Stimulated activated CD4-positive, alpha-beta T cell treated with anti-CD3 and anti-CD28 coated beads, Interleukin-4, amount 100 ng/mL, for 24 hours (primary cell): ENCODE results near the gene SHISAL1.

Experiments used
- DNase-seq: peaks from one replicate; pipeline ENCODE4 v3.0.0-alpha.2; 2020

The SHISAL1 gene

DNA sequence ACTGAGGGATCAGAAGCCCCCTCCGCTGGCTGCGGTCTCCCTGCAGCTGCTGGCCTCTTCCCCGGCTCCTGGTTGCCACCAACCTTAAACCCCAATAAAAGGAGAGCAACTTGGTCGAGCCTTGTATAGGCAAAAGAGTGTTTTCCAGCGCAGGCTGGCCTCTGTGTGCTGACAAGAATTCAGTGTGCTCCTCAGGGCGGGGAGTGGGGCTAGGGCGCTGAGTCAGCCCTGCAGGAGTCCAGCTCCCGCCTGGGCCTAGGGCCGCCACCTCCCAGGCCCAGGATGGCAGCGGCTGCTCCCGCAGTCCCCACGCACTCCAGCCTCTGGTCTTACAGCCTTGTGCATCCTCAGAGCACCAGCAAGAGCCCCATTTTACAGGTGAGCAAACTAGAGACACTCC is at the start of gene SHISAL1:
Gene SHISAL1, minus strand, starts transcription at position 186 of the 400 bp plus-strand sequence. CDS start 12,006 bp downstream, outside the sequence.
- no peak for DNase-seq

- no peak for DNase-seq
Observed at GRCh38 chr22:44361391-44362126, 48.8 kb upstream of the SHISAL1 start.

DNA sequence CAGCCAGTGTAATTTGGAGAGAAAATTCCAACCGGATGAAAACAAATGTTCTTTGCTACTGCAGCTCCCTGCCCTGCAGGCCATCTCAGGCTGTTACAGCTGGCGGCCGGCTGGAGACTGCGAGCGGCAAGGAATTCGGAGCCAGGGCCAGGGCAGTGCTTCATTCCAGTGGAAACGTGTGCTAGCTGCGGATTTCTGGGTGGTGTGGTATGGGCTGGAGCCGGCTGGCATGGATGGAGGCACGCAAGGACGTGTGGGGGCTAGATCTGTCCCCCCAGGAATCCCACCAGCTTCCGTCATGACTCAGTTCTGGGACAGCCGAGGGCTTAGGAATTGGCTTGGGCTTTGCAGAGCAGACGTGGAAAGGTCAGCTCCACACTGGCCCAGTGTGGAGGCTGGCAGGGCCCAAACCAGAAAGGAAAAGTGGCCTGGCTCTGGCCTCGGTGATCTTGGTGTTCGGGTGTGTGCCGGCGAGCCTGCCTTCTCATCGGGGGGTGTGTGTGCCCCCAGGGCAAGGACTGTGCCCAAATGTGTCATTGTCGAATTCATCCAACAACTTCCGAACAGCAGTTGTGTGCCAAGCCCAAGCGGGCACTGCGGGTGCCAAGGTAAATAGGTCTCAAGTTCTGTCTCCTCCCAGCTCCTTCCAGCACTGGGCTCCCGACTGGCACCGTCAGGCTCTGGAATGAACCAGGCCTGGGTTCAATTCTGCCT is 48.1 kb upstream of the SHISAL1 start:
- DNase-seq = no peak

DNA sequence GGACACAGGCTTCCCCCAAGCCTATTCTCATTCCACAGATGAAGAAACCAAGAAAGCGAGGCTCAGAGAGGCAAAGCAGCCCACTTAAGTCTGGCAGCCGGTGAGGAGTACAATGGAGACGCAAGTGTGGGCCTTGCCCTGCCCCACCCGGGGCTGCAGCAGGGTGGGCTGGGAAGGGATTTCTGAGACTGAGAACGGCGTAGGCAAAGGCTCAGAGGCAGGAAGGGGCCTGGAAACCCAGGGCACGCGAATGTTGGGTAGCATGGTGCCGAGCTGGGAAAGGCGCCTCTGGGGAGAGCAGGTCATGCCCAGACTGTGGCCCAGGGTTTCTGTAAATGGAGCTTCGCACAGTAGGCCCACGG is 47.5 kb upstream of the SHISAL1 start:
- no peak for DNase-seq

- DNase-seq = no peak
Observed at GRCh38 chr22:44359496-44360110, 46.9 kb upstream of the SHISAL1 start.

GRCh38 chr22:44358709-44359440 is 46.1 kb upstream of the SHISAL1 start:
- DNase-seq = no peak

DNA sequence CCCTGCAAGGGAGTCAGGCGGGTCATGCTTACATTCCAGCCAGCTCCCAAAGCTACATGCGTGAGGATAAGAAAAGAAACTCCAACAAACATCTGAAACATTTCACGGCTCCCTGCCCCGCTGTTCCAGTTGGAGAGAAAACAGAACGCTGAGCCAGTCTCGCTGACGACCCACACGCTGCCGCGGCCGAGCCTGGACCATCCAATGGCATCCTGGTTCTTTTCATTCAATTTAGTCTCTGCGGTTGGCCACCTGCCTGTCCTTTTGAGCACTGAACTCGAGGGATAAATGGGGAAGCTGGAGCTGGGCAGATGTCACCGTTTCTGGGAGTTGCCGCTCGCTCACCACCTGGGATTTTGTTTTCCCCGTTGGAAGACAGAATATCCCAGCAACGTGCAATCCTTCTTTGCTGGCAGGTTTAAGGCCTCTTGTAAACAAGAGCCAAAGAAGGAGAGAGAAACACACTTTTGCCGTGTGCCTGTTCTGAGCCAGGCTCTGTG is 45.3 kb upstream of the SHISAL1 start:
- DNase-seq = no peak

DNA sequence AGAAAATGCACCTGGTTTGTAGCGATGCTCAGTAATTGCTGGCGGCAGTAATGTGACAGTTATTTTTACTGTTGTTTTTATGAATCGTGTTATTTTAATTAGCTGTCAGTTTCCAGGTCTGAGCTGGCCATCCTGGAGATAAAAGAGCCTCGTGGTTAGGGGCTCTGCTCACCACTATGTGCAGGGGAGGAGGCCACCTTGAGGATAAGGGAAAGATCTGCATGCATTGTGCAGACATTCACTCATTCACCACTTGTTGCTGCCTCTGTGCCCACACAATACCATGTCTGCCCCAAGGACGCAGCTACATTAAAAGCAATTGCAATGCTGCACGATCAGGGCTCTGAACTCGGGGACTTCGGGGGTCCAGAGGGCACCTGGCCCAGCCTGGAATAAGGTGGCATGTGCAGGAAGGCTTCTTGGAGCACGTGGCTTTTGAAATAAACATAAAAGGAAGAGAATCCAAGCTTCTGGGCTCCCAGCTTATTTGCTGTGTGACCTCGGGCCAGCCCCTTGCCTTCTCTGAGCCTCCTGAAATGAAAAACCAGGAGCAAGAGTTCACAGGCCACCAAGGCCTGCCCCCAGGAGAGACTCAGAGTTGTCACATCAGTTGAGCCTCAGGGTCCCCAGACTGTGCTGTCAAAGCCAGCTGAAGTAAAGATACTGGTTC is 44.7 kb upstream of the SHISAL1 start:
- no peak for DNase-seq

DNA sequence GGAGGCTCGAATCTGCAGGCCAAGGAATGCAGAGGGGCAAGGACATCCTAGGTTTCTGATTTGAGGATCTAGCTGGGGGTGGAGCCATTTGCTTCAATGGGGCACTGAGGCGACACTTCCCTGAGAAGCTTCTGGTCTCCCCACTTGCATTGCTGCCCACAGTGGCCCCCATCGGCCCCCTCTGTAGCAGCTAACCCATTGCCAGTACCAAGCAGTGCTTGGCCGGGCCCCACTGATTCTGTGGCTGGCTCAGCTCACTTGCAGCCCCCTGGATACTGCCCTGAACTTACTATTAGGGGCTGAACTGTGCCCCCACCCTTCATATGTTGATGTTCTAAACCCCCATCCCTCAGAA is 42.9 kb upstream of the SHISAL1 start:
- DNase-seq = no peak

GRCh38 chr22:44354288-44354687 is 41.5 kb upstream of the SHISAL1 start:
- DNase-seq = no peak

DNA sequence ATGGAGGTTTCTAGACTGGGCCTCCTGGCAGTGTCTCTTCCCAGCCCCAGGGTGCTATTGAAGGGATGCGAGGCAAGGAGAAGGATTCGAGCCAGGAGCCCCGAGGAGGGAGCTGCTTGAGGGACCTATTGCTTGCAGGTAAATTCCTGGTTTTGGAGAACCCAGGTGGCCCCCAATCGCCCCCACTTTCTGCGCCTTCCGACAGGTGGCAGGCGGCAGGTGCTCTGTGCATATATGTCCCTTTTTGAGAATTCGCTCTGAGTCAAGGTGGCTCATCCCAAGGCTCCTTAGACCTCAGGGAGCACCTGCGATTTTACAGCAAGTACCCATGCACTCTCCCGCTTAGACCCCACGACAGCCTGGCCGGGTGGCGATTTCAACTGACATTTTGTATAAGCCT is 40.3 kb upstream of the SHISAL1 start:
- DNase-seq = no peak

- no peak for DNase-seq
Observed at GRCh38 chr22:44352378-44353035, 39.8 kb upstream of the SHISAL1 start.

GRCh38 chr22:44351685-44352377 is 39.1 kb upstream of the SHISAL1 start:
- peak; percentile 42 for DNase-seq

DNA sequence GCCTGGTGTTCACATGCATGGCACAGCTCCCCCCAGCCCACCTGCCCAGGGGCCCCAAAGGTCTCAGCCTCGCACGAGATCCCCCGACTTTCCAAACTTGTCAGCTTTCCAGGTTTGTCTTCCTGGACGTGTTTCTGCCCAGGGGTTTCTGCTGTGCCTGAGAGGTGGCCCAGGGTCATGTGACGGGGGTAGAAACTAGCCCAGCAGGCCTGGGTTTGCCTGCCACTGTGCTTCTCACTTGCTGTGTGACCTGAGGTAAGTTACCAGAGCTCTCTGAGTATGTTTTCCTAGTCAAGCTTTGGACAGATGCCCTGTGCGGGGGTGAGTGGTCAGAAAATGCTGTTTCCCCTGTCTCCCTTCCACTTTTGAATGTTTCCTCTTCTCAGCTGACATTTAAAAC is 38.3 kb upstream of the SHISAL1 start:
- DNase-seq = no peak

DNA sequence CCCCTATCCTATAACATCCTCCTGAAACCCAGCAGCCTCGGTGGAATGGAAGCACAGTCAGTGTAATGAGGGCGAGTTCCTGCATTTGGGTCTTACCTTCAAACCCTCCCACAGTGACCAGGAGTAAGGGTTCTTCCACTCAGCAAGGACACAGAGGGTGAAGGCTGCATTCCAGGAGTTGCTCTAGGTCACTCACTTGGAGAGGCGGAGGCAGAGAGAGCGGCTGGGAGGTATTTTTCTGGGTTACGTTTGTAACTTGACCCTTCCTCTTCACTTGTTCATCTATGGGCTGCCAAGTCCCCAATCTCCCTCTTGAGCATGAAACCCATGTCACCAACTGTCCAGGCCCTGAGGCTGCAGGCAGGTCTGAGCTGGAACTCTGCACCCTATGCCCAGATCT is 36.8 kb upstream of the SHISAL1 start:
- DNase-seq = no peak

- DNase-seq = no peak
Observed at GRCh38 chr22:44348971-44349560, 36.3 kb upstream of the SHISAL1 start.

DNA sequence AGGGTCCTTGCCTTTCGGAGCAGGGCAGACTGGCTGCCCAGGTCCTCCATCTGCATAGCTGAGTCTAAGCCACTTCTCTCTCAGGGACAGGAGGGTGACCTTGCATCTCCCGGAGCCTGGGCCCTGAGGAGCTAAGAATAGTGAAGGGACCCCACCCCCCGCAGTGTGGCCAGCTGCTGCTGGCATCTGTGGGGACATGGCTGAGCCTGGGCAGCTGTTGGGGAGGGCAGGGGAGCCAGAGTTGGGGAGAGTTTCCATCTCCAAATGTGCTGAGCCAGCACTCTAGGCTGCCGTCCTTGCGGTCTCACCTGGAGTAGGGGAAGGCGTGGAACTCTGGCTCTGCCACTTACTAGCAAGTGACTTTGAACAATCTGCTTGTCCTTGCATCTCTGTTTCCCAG is 34.8 kb upstream of the SHISAL1 start:
- no peak for DNase-seq

DNA sequence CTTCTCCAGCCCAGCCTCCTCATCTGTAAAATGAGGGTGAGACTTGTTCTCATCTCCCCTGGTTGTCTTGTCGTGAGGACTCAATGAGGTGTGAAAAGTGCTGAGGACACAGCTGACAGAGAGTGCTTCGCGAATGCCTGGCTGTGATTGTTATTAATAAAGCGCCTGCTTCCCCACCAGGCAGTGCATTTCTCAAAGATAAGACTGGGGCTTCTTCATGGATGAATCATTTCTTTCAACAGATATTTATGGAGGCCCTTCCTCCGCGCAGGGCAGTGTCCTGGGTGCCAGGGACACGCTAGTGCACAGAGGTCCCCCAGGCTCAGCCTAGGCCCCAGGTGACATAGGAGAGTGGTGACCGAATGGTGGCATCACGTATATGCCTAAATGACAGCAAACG is 34.3 kb upstream of the SHISAL1 start:
- DNase-seq = no peak

GRCh38 chr22:44345872-44346271 is 33.1 kb upstream of the SHISAL1 start:
- DNase-seq = no peak

GRCh38 chr22:44344407-44344806 is 31.7 kb upstream of the SHISAL1 start:
- no peak for DNase-seq

DNA sequence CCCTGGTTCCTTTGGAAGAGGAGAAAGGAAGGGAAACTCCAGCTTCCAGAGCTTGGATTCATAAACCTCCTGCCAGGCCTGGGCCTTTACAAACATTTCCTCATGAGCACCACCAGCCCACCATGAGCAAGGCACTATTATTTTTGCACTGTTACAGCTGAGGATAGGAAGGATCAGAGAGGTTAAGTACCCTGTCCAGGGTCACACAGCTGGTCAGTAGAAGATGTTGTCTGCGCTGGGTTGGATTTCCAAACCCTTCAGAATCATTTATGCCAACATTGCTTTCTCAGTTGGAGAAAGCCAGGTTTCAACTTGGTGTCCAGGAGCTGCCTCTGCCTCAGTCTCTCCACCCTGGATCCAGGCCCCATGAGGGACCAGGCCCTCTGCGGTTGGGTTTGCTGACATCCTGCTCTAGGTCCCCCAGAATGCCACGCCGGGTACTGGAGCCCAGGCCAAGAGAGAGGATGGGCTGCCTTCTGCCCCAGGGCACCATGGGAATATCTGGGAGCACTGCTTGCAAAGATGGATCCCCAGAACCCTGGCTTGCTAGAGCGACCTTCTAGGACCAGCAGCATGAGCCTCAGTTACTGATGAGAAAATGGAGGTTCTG is 29.7 kb upstream of the SHISAL1 start:
- DNase-seq = no peak
